ENCODE data around the gene EFHD2.

Gene EFHD2

GRCh38 chr1:15443281-15443680 is 33.6 kb downstream of the EFHD2 start:
- H3K36me3 Mint-ChIP-seq = no peaks in the 10 kb centered on the region
- ATAC-seq = no peak

GRCh38 chr1:15444468-15445389 is 35.0 kb downstream of the EFHD2 start:
- no peaks in the 10 kb centered on the region for H3K36me3 Mint-ChIP-seq
- H3K4me1 Mint-ChIP-seq = peaks cover 14% of the 10 kb centered on the region
- H3K27ac Mint-ChIP-seq = no peak overlapping the region
- DNase-seq (ENCODE audit: low spot score in 2 of 2) = no peak
- no peak for ATAC-seq
- H3K4me3 Mint-ChIP-seq = no peak overlapping the region
- H3K9me3 Mint-ChIP-seq = no peaks in the 10 kb centered on the region

More at GRCh38 chr1:15443281-15443680, 33.6 kb downstream of the EFHD2 start:
- no peak for DNase-seq (ENCODE audit: low spot score in 2 of 2)
- Mint-ChIP-seq H3K4me1 (peaks cover 14% of the 10 kb centered on the region), H3K4me3 (no peak overlapping the region), H3K9me3 (no peaks in the 10 kb centered on the region), H3K27ac (no peak overlapping the region)

- no peak overlapping the region for H3K4me3 Mint-ChIP-seq
- peak; percentile 31 for ATAC-seq
These were observed 35.9 kb downstream of the EFHD2 start for GRCh38 chr1:15445390-15446122.

GRCh38 chr1:15446212-15446611 is 36.5 kb downstream of the EFHD2 start:
- H3K36me3 Mint-ChIP-seq = no peaks in the 10 kb centered on the region
- H3K9me3 Mint-ChIP-seq = no peaks in the 10 kb centered on the region
- H3K4me1 Mint-ChIP-seq = peaks cover 14% of the 10 kb centered on the region
- no peak overlapping the region for H3K4me3 Mint-ChIP-seq
- no peak for DNase-seq (ENCODE audit: low spot score in 2 of 2)
- H3K27ac Mint-ChIP-seq = peak overlapping the region; percentile 1
- no peak for ATAC-seq

More at GRCh38 chr1:15445390-15446122, 35.9 kb downstream of the EFHD2 start:
- no peaks in the 10 kb centered on the region for H3K36me3 Mint-ChIP-seq
- no peaks in the 10 kb centered on the region for H3K9me3 Mint-ChIP-seq
- DNase-seq (ENCODE audit: low spot score in 2 of 2) = no peak
- H3K27ac Mint-ChIP-seq = peak overlapping the region; percentile 1
- H3K4me1 Mint-ChIP-seq = peaks cover 14% of the 10 kb centered on the region

GRCh38 chr1:15448877-15449462 is 39.3 kb downstream of the EFHD2 start:
- Mint-ChIP-seq H3K9me3 (no peaks in the 10 kb centered on the region), H3K4me1 (peaks cover 14% of the 10 kb centered on the region), H3K27ac (no peak overlapping the region), H3K4me3 (no peak overlapping the region), H3K36me3 (no peaks in the 10 kb centered on the region)
- DNase-seq (ENCODE audit: low spot score in 2 of 2) (no peak), ATAC-seq (no peak)

- H3K9me3 Mint-ChIP-seq = no peaks in the 10 kb centered on the region
These were observed 39.9 kb downstream of the EFHD2 start for GRCh38 chr1:15449567-15449966.

GRCh38 chr1:15451014-15451722 is 41.5 kb downstream of the EFHD2 start:
- ATAC-seq (no peak), DNase-seq (ENCODE audit: low spot score in 2 of 2) (no peak)
- H3K4me1 Mint-ChIP-seq = peaks cover under 1% of the 10 kb centered on the region
- no peak overlapping the region for H3K4me3 Mint-ChIP-seq
- no peak overlapping the region for H3K27ac Mint-ChIP-seq
- no peaks in the 10 kb centered on the region for H3K36me3 Mint-ChIP-seq
- no peaks in the 10 kb centered on the region for H3K9me3 Mint-ChIP-seq

More at GRCh38 chr1:15449567-15449966, 39.9 kb downstream of the EFHD2 start:
- Mint-ChIP-seq H3K27ac (no peak overlapping the region), H3K4me3 (no peak overlapping the region), H3K4me1 (peaks cover 14% of the 10 kb centered on the region), H3K36me3 (no peaks in the 10 kb centered on the region)
- DNase-seq (ENCODE audit: low spot score in 2 of 2) = no peak
- ATAC-seq = no peak

- ATAC-seq (peak; percentile 56), DNase-seq (ENCODE audit: low spot score in 2 of 2) (no peak)
- Mint-ChIP-seq H3K4me3 (no peak overlapping the region), H3K36me3 (no peaks in the 10 kb centered on the region), H3K9me3 (no peaks in the 10 kb centered on the region), H3K27ac (no peak overlapping the region), H3K4me1 (no peaks in the 10 kb centered on the region)
These were observed 42.5 kb downstream of the EFHD2 start for GRCh38 chr1:15452216-15452615.

- Mint-ChIP-seq H3K9me3 (no peaks in the 10 kb centered on the region), H3K4me3 (no peak overlapping the region), H3K4me1 (no peaks in the 10 kb centered on the region), H3K27ac (no peak overlapping the region), H3K36me3 (no peaks in the 10 kb centered on the region)
- ATAC-seq (no peak), DNase-seq (ENCODE audit: low spot score in 2 of 2) (no peak)
These were observed 43.3 kb downstream of the EFHD2 start for GRCh38 chr1:15452866-15453571.

- no peak for ATAC-seq
- no peaks in the 10 kb centered on the region for H3K4me1 Mint-ChIP-seq
- no peaks in the 10 kb centered on the region for H3K36me3 Mint-ChIP-seq
- H3K9me3 Mint-ChIP-seq = no peaks in the 10 kb centered on the region
- H3K4me3 Mint-ChIP-seq = no peak overlapping the region
- no peak for DNase-seq (ENCODE audit: low spot score in 2 of 2)
- no peak overlapping the region for H3K27ac Mint-ChIP-seq
These were observed 44.0 kb downstream of the EFHD2 start for GRCh38 chr1:15453734-15454133.

- DNase-seq (ENCODE audit: low spot score in 2 of 2) = no peak
- no peak overlapping the region for H3K27ac Mint-ChIP-seq
These were observed 44.6 kb downstream of the EFHD2 start for GRCh38 chr1:15454256-15454655.

GRCh38 chr1:15455522-15455921 is 45.8 kb downstream of the EFHD2 start:
- no peak for ATAC-seq
- no peaks in the 10 kb centered on the region for H3K9me3 Mint-ChIP-seq

More at GRCh38 chr1:15454256-15454655, 44.6 kb downstream of the EFHD2 start:
- no peaks in the 10 kb centered on the region for H3K4me1 Mint-ChIP-seq
- H3K4me3 Mint-ChIP-seq = no peak overlapping the region
- ATAC-seq = no peak
- H3K36me3 Mint-ChIP-seq = no peaks in the 10 kb centered on the region
- H3K9me3 Mint-ChIP-seq = no peaks in the 10 kb centered on the region

GRCh38 chr1:15456313-15456954 is 46.7 kb downstream of the EFHD2 start, which contains the start of gene CELA2A:
TSS of gene CELA2A (plus strand) at chr1:15456732. CDS start at chr1:15456754, 22 bp downstream.
- H3K27ac Mint-ChIP-seq = no peak within 1 kb of the TSS
- no peaks in the 10 kb centered on the region for H3K9me3 Mint-ChIP-seq
- H3K4me1 Mint-ChIP-seq = no peaks in the 10 kb centered on the region
- ATAC-seq = no peak
- DNase-seq (ENCODE audit: low spot score in 2 of 2) = no peak
- H3K4me3 Mint-ChIP-seq = no peak within 1 kb of the TSS
- H3K36me3 Mint-ChIP-seq = no peaks in the 10 kb centered on the region

More at GRCh38 chr1:15455522-15455921, 45.8 kb downstream of the EFHD2 start:
- no peak for DNase-seq (ENCODE audit: low spot score in 2 of 2)
- Mint-ChIP-seq H3K36me3 (no peaks in the 10 kb centered on the region), H3K4me1 (no peaks in the 10 kb centered on the region), H3K4me3 (no peak overlapping the region), H3K27ac (no peak overlapping the region)

GRCh38 chr1:15457585-15457984 is 47.9 kb downstream of the EFHD2 start:
- no peak for ATAC-seq
- H3K4me3 Mint-ChIP-seq = no peak overlapping the region

More at GRCh38 chr1:15457585-15457984, 47.9 kb downstream of the EFHD2 start:
- H3K27ac Mint-ChIP-seq = no peak overlapping the region
- no peaks in the 10 kb centered on the region for H3K4me1 Mint-ChIP-seq
- no peak for DNase-seq (ENCODE audit: low spot score in 2 of 2)
- no peaks in the 10 kb centered on the region for H3K9me3 Mint-ChIP-seq
- H3K36me3 Mint-ChIP-seq = no peaks in the 10 kb centered on the region

All from stimulated activated effector memory CD8-positive, alpha-beta T cell treated with anti-CD3 and anti-CD28 coated beads, Interleukin-12 subunit alpha, Interleukin-12 subunit beta, amount 100 ng/mL, for 72 hours (primary cell).